ENCODE results near the gene IFRD2. TPM values are rescaled to one million over a fixed set of nuclear protein-coding genes. Genes with fewer than 3 reads are reported as not detected.
A peak's percentile ranks its signal among the peaks of the same experiment; 100 is the strongest.
"Not testable (repeated sequence)": the region's sequence is repeated elsewhere in the genome, so short reads cannot be mapped to it uniquely, and the experiment has no call there.

Gene IFRD2
- polyA plus RNA-seq, 6 donors from 2014 or later = 42.7 to 68.3 (median 55.7) TPM

DNA sequence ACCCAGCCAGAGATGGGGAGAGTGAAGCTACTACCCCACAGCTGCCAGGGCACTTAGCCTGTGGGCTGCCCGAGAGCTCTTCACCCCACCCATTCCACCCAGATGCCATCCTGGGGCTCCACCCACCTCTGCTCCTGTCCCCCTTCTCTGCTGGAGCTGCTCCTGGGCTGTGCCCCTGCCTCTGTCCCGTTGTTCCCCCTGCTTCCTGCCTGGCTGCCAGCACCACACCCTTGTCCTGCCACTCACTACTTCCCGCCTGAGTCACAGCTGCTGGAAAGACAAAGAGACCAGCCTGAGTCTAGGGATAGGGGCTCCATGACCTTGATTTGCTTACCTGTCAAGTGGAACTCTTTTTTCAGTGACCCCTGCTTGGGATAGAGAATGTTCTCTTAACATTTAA is 43.8 kb downstream of the IFRD2 start:
- Mint-ChIP-seq H3K9me3 (no peaks in the 10 kb centered on the region), H3K4me1 (peaks cover 45 to 79% (median 78%) of the 10 kb centered on the region in 3 donors), H3K36me3 (no peaks in the 10 kb centered on the region), H3K4me3 (peak overlapping the region in 2 of 8 donors; percentile 17 to 44), H3K27ac (peak overlapping the region in 4 of 6 donors; percentile 32 to 39 (median 36)), H3K27me3 (no peaks in the 10 kb centered on the region)
- DNase-seq (no peak), ATAC-seq (ENCODE audit: low read depth in 2 of 2) (no peak)

DNA sequence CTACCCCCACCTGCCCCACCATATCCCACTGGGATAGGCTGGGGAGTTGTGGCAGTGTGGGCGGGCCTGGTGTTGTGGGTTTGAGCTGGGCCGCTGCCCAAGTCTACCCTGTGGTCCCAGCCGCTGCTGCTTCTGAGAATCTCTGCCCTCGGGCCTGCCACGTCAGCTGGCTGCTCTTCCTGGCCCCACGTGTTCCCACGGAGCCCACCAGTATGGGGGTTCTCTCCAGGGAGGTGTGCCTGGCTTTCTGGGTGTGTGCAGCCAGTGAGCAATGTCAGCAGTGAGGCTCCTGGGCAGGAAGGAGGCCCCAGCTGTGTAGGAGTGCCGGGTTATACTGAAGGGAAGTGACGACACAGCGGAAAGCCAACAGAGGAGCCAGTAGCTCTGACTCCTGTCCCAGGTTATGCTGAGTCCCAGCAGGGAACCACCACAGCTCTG is 45.7 kb downstream of the IFRD2 start:
- H3K4me1 Mint-ChIP-seq = peaks cover 58 to 94% (median 93%) of the 10 kb centered on the region in 3 donors
- peak; percentile 40 to 41 for ATAC-seq (ENCODE audit: low read depth in 2 of 2)
- no peaks in the 10 kb centered on the region for H3K36me3 Mint-ChIP-seq
- DNase-seq = peak; percentile 38
- peak overlapping the region; percentile 66 to 90 (median 80) for H3K4me3 Mint-ChIP-seq
- no peaks in the 10 kb centered on the region for H3K27me3 Mint-ChIP-seq
- H3K27ac Mint-ChIP-seq = peak overlapping the region; percentile 54 to 93 (median 86)
- no peaks in the 10 kb centered on the region for H3K9me3 Mint-ChIP-seq

DNA sequence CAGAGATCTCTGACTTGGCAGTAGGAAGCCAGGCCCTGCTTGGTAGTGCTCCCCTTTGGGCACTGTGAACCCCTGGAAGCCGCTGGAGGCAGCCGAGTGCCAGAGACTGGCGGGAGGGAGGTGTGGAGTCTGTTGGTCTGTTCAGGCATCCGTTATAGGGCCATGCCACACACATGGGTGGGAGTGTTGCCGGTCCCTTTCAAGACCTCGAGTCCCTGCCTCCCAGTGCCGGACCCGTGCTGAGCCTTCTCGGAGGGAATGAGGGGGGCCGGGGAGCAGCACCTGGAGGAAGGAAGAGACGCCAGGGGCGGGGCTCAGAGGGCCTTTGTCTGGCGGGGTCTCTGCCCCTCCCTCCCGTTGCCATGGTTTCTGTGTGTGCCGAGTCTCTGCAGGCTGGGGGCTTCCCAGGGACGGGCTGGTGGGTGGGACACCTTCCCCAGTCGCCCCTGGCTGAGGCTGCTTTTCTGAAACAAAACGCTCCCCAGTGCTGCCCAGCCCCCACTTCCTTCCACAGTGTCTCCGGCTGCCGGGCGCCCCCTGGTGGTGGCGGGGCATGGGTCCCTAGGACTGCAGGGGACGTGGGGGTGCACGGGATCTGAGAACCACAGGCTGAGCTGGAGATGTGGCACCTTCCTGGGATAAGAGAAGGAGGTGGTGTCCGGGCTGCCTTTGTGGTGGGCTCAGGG is 46.3 kb downstream of the IFRD2 start:
- peaks cover 61 to 94% (median 93%) of the 10 kb centered on the region in 3 donors for H3K4me1 Mint-ChIP-seq
- peak; percentile 74 to 75 for ATAC-seq (ENCODE audit: low read depth in 2 of 2)
- H3K27me3 Mint-ChIP-seq = no peaks in the 10 kb centered on the region
- H3K36me3 Mint-ChIP-seq = no peaks in the 10 kb centered on the region
- H3K4me3 Mint-ChIP-seq = peak overlapping the region; percentile 66 to 90 (median 80)
- H3K27ac Mint-ChIP-seq = peak overlapping the region; percentile 58 to 93 (median 86)
- no peaks in the 10 kb centered on the region for H3K9me3 Mint-ChIP-seq
- DNase-seq = peak; percentile 92

DNA sequence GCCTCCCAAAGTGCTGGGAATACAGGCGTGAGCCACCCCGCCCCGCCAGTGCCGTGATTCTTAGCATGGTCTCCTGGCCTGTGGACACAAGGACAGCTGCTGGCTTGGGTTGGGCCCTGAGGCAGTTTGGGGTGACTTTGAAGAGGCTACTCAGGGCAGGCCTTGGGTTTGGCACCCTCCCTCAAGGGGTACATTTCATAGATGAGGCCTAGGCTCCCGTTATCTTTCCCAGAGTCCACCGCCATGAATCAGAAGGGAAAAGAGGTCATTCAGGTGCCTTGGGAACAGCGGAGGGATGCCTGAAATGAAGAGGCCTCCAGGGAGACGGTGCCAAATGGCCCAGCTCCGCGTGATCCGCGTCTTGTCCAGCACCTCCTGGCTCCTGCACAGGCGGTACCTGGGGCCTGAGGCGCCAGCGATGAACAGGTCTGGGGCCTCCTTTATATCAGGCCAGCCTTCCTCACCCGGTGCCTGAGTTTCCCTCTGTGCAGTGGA is 46.9 kb downstream of the IFRD2 start:
- H3K27ac Mint-ChIP-seq = peak overlapping the region in 5 of 6 donors; percentile 52 to 97 (median 83)
- ATAC-seq (ENCODE audit: low read depth in 2 of 2) (no peak), DNase-seq (no peak)
- H3K4me1 Mint-ChIP-seq = peaks cover 58 to 94% (median 93%) of the 10 kb centered on the region in 3 donors
- H3K4me3 Mint-ChIP-seq = peak overlapping the region in 7 of 8 donors; percentile 41 to 85 (median 76)
- no peaks in the 10 kb centered on the region for H3K27me3 Mint-ChIP-seq
- H3K36me3 Mint-ChIP-seq = no peaks in the 10 kb centered on the region
- H3K9me3 Mint-ChIP-seq = no peaks in the 10 kb centered on the region

DNA sequence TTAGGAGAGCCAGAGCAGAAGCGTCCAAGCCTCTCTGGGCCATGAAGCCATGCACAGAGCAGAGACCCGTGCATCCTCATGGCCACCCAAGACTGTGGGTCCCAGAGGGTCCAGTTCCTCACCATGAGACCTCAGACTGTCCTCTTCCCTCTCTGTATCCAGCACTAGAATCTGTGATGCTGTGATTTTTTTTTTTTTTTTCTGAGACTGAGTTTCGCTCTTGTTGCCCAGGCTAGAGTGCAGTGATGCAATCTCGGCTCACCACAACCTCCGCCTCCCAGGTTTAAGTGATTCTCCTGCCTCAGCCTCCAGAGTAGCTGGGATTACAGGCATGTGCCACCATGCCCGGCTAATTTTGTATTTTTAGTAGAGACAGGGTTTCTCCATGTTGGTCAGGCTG is 47.4 kb downstream of the IFRD2 start:
- H3K27me3 Mint-ChIP-seq; H3K36me3 Mint-ChIP-seq; DNase-seq; ATAC-seq (ENCODE audit: low read depth in 2 of 2); H3K9me3 Mint-ChIP-seq: not testable (repeated sequence)
- H3K4me1 Mint-ChIP-seq = peaks cover 58 to 95% (median 93%) of the 10 kb centered on the region in 3 donors
- H3K27ac Mint-ChIP-seq = peak overlapping the region in 5 of 6 donors; percentile 44 to 97 (median 76)
- peak overlapping the region in 6 of 8 donors; percentile 41 to 85 (median 60) for H3K4me3 Mint-ChIP-seq

DNA sequence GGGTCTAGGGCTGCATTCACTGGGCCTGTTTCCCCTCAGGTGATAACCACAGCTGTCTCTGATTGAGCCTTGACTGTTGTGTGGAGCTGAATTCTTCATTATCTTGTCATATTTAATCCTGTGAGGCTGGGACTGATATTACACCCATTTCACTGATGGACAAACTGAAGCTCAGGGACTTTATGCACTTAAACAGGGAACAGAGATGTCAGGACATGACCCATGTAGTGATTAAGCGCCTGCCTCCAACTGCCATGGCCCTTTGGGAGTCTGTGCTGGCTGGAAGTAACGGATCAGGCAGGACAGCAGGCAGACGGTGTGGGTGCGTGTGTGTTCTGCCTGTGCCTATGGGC is 48.7 kb downstream of the IFRD2 start:
- ATAC-seq (ENCODE audit: low read depth in 2 of 2) (no peak), DNase-seq (no peak)
- peak overlapping the region; percentile 37 to 88 (median 72) for H3K4me3 Mint-ChIP-seq
- H3K4me1 Mint-ChIP-seq = peaks cover 68 to 95% (median 95%) of the 10 kb centered on the region in 3 donors
- no peaks in the 10 kb centered on the region for H3K36me3 Mint-ChIP-seq
- peak overlapping the region in 5 of 6 donors; percentile 33 to 97 (median 79) for H3K27ac Mint-ChIP-seq
- H3K9me3 Mint-ChIP-seq = no peaks in the 10 kb centered on the region
- H3K27me3 Mint-ChIP-seq = no peaks in the 10 kb centered on the region

DNA sequence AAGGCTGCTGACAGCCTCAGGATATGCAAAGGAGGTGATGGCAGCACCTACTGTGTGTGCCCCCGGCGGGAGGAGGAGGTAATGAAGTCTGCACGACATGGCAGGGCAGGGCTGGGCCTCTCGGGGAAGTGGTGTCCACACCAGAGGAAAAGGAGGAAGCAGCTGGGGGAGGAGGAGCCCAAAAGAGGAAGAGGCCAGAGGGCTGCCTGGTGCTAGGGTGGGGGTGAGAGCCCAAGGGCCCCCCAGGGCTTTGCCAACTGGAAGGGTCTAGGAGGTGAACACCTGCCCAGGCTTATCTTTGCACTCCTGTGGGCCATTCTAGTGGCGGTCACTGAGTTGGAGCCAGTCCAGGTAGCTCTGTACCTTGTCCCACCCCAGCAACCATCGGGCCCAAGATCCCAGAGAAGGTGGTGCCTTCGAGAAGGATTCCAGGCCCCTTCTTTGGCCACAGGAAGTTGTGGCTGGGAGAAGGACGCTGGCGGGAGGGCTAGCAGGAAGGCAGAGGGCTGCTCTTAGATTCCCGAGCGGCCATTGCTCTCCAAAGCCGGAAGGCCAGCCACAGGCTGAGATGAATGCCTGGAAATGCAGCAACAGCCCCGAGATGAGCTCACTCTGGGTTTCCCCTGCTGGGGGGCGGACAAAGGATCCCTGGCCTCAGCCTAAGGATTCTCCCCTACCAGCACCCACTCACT is 49.2 kb downstream of the IFRD2 start:
- peak; percentile 67 to 69 for ATAC-seq (ENCODE audit: low read depth in 2 of 2)
- no peaks in the 10 kb centered on the region for H3K27me3 Mint-ChIP-seq
- H3K4me1 Mint-ChIP-seq = peaks cover 69 to 96% (median 96%) of the 10 kb centered on the region in 3 donors

DNA sequence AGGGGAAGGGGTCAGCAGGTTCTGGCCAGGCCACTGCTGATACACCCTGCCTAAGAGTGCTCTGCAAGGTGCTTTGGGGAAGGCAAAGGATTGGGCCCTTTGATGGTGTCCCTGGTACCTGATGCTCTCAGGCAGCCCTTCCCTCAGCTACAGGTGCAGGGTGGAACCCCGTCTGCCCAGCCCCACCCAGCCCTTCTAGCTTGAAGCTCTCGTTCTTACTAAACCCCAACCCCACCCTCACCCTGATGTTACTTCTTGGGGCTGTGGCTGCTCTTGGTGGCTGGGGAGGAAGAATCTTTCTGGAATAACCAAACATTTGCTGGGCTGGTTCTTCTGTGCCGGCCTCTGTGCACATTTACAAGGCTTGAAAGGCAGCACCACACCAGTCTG is 49.9 kb downstream of the IFRD2 start:
- ATAC-seq (ENCODE audit: low read depth in 2 of 2) = no peak
- peak overlapping the region; percentile 33 to 97 (median 91) for H3K27ac Mint-ChIP-seq
- peaks cover 70 to 98% (median 98%) of the 10 kb centered on the region in 3 donors for H3K4me1 Mint-ChIP-seq
- H3K4me3 Mint-ChIP-seq = peak overlapping the region; percentile 77 to 89 (median 86)
- H3K36me3 Mint-ChIP-seq = peaks cover 0 to 3% of the 10 kb centered on the region in 2 donors
- no peaks in the 10 kb centered on the region for H3K9me3 Mint-ChIP-seq
- no peaks in the 10 kb centered on the region for H3K27me3 Mint-ChIP-seq
- no peak for DNase-seq

More for the DNA sequence above, 49.2 kb downstream of the IFRD2 start:
- no peaks in the 10 kb centered on the region for H3K36me3 Mint-ChIP-seq
- peak overlapping the region; percentile 77 to 89 (median 86) for H3K4me3 Mint-ChIP-seq
- peak; percentile 80 for DNase-seq
- H3K27ac Mint-ChIP-seq = peak overlapping the region; percentile 33 to 97 (median 91)
- no peaks in the 10 kb centered on the region for H3K9me3 Mint-ChIP-seq

DNA sequence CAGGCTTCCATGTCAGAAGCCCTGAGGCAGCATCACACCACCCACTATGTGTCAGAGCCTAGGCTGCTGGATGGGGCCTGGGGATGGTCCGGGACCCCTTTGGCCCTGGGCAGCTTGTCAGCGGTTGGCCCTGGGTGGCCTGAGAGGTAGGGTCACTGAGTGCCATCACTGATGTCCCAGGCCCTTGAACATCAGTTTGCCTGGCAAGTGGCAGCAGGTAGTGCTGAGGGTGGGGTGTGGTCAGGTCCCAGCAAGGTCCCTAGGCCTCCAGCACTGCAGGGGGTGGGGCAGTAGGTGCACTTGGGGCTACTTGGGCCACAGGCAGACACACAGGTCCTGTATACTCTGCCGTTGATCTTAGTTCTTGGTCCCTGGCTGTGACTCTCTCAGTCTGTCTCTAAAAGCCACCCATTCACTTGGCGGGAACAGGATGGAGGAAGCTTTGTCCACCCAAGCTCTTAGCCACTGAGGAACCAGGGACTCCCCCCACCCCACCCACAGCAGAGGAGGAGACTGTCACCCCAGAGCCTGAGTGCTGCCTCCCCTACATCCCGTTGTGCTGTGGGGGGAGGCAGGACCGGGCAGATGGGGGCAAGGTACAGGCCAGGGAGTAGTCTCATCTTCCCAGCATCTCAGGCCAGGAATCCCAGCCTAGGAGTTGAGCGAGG is 50.4 kb downstream of the IFRD2 start:
- no peak for ATAC-seq (ENCODE audit: low read depth in 2 of 2)
- Mint-ChIP-seq H3K36me3 (peaks cover 0 to 8% of the 10 kb centered on the region in 2 donors), H3K4me3 (peak overlapping the region; percentile 77 to 89 (median 85)), H3K4me1 (peaks cover 70 to 97% (median 97%) of the 10 kb centered on the region in 3 donors), H3K27me3 (no peaks in the 10 kb centered on the region), H3K9me3 (no peaks in the 10 kb centered on the region), H3K27ac (peak overlapping the region in 4 of 6 donors; percentile 81 to 95 (median 92))
- no peak for DNase-seq

DNA sequence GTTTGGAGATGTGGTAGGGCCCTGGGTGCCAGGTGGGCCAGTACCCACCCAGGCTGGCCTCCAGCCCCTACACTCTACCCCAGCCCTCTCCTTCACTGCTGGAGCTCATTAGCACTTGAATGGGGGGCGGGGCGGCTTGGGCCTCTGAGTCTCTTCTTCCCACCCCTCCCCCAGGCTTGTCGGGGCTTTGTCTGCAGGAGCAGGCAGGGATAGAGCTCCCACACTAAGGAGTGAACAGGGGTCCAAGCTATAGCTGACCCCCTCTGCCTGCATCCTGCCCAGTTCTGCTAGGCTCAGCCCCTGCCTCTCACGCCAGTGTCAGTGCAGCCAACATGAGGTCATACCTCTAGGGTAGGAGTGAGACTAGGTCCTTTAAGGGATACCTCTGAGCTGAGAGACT is 51.1 kb downstream of the IFRD2 start:
- DNase-seq (no peak), ATAC-seq (ENCODE audit: low read depth in 2 of 2) (no peak)
- H3K9me3 Mint-ChIP-seq = no peaks in the 10 kb centered on the region
- peaks cover 65 to 92% (median 91%) of the 10 kb centered on the region in 3 donors for H3K4me1 Mint-ChIP-seq
- no peaks in the 10 kb centered on the region for H3K27me3 Mint-ChIP-seq
- H3K36me3 Mint-ChIP-seq = peaks cover 0 to 11% of the 10 kb centered on the region in 2 donors
- peak overlapping the region in 5 of 6 donors; percentile 60 to 95 (median 91) for H3K27ac Mint-ChIP-seq
- H3K4me3 Mint-ChIP-seq = peak overlapping the region; percentile 68 to 89 (median 82)

DNA sequence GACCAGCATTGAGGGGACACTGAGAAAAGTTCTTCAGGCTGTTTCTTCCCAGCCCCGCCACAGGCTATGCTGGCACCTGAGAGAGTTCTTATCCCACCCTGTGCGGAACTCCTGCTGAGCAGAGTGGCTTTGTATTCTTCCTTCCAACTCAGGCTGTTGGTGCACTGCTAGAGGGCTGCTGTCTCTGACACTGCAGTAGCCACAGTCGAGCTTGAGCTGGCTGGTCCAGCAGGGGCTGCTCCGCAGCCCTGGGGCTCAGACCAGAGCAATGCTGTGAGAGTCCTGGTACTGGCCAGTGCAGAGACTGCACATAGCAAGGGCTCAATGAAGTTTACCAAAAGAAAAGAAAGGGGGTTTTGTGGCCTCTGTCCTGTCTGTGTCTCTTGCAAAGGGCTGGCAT is 52.6 kb downstream of the IFRD2 start:
- Mint-ChIP-seq H3K27ac (peak overlapping the region in 4 of 6 donors; percentile 82 to 97 (median 91)), H3K4me1 (peaks cover 63 to 89% (median 84%) of the 10 kb centered on the region in 3 donors), H3K9me3 (no peaks in the 10 kb centered on the region), H3K36me3 (peaks cover 0 to 11% of the 10 kb centered on the region in 2 donors), H3K4me3 (peak overlapping the region; percentile 59 to 100 (median 91)), H3K27me3 (no peaks in the 10 kb centered on the region)
- ATAC-seq (ENCODE audit: low read depth in 2 of 2) (no peak), DNase-seq (no peak)

DNA sequence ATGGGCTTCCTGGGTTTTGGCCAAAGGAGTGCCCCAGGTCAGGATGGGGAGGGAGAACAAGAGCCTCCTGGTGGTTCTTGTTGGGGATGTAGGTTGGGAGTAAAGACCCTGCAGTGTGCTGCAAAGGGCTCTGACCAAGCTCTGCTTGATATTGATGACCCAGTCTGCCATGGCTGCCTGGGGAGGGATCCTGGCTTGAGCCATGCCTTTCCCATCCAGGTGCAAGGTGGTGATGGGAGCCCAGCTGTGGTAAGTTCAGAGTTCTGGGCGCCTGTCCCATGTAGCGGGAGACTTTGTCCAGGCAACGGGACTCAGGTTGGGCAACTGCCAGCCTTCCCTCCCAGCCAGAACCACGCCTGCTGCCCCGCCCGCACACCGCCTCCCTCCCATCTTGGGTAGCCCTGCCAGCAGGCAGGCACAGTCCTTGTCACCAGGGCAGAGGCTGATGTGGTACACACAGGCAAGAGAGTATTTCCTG is 53.6 kb downstream of the IFRD2 start:
- Mint-ChIP-seq H3K27ac (peak overlapping the region in 5 of 6 donors; percentile 27 to 97 (median 96)), H3K36me3 (peaks cover 0 to 11% of the 10 kb centered on the region in 2 donors), H3K4me1 (peaks cover 56 to 81% (median 76%) of the 10 kb centered on the region in 3 donors), H3K9me3 (no peaks in the 10 kb centered on the region), H3K4me3 (peak overlapping the region; percentile 90 to 100 (median 98)), H3K27me3 (no peaks in the 10 kb centered on the region)
- ATAC-seq (ENCODE audit: low read depth in 2 of 2) (no peak), DNase-seq (no peak)

All from naive B cell (primary cell).